ENCODE results near the gene LPP. TPM values are rescaled to one million over a fixed set of nuclear protein-coding genes. Genes with fewer than 3 reads are reported as not detected.
A peak's percentile ranks its signal among the peaks of the same experiment; 100 is the strongest.

Gene LPP
- total RNA-seq, 4 donors from 2014 or later, result 207 to 592 (median 406) TPM

DNA sequence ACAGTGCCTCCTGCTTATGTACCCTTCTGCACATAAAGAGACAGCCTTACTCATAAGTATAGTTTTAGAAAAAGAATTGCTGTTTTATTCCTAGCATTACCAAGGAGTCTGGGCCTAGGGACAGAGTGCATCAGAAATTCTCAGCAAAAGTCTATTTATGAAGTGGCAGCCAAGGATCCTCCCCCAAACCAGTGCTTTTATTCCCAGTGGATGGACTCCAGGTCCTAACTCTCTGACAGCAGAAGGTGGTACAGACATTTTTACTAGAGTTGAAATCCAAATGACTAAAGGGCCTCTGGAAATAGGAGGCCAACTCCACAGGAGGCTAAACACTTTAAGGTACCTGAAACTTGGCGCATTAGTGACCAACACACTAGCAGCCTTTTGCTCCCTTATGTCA lies 610.7 kb downstream of the LPP start:
- 81 to 100% methylated on average over 1 of the region's 1 CpG for WGBS, 2 donors (ENCODE audit: low coverage in 1 of 2)
- H3K9me3 ChIP-seq, result no peaks in the 10 kb centered on the region
- H3K4me1 ChIP-seq, result peaks cover 0 to 7% (median 0%) of the 10 kb centered on the region in 4 donors
- in situ Hi-C loops (cut with MboI; ENCODE audit: low pct_ligation_motif_present in 1 of 4, low pct_unique_long_range_greater_than_20kb in 1 of 4, low sequenced_read_pairs in 3 of 4), result loop anchor here in 2 of 4 donors (25.0 kb wide), 1 partner anchor 1027 kb away; the partner anchor contains the start of gene BCL6 (in 2 of the 2)
- H3K27me3 ChIP-seq, result no peaks in the 10 kb centered on the region
- no peak for DNase-seq
- intact Hi-C loops (cut with DNase I; ENCODE audit: low total_unique reads), result no loop called here
- peaks cover 0 to 5% (median 0%) of the 10 kb centered on the region in 4 donors for H3K36me3 ChIP-seq
- TF ChIP-seq CTCF (IDR thresholded peaks at IDR 0.05) (no peak), EP300 (IDR thresholded peaks at IDR 0.05; ENCODE audit: low read depth) (no peak), POLR2AphosphoS5 (IDR thresholded peaks at IDR 0.05) (peak in 1 of 3 donors; percentile 40), POLR2A (IDR thresholded peaks at IDR 0.05) (no peak)
- no peak overlapping the region for H3K4me3 ChIP-seq
- H3K27ac ChIP-seq, result peak overlapping the region in 2 of 4 donors; percentile 40 to 52

DNA sequence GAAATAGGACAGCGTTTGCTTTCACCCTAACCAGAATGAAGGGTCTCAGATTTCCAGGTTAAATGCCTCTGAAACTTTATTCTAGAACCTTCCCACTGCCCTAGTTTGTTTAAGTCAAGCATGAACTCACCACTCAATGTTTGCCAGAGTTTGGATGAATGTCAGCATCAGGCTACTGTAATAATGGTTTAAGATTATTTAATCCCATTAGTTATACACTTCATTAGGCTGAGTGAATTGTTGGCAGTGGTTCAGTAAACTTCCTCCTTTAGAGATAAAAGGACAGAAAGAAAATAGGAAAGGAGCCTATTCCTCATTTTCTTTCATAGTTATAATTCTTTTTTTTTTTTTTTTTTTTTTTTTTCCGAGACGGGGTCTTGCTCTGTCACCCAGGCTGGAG lies 615.9 kb downstream of the LPP start:
- TF ChIP-seq POLR2A (IDR thresholded peaks at IDR 0.05) (no peak), POLR2AphosphoS5 (IDR thresholded peaks at IDR 0.05) (no peak), EP300 (IDR thresholded peaks at IDR 0.05; ENCODE audit: low read depth) (no peak), CTCF (IDR thresholded peaks at IDR 0.05) (no peak)
- Histone ChIP-seq H3K4me1 (peaks cover 0 to 14% (median 6%) of the 10 kb centered on the region in 4 donors), H3K4me3 (no peak overlapping the region), H3K27me3 (no peaks in the 10 kb centered on the region), H3K27ac (no peak overlapping the region), H3K9me3 (no peaks in the 10 kb centered on the region), H3K36me3 (no peaks in the 10 kb centered on the region)
- 81 to 87% methylated on average over 3 of the region's 3 CpGs for WGBS, 2 donors (ENCODE audit: low coverage in 1 of 2)
- intact Hi-C loops (cut with DNase I; ENCODE audit: low total_unique reads) (no loop called here), in situ Hi-C loops (cut with MboI; ENCODE audit: low pct_ligation_motif_present in 1 of 4, low pct_unique_long_range_greater_than_20kb in 1 of 4, low sequenced_read_pairs in 3 of 4) (loop anchor here in 2 of 4 donors (25.0 kb wide), 1 partner anchor 1033 kb away; the partner anchor contains the start of gene BCL6 (in 2 of the 2))
- DNase-seq, result no peak

DNA sequence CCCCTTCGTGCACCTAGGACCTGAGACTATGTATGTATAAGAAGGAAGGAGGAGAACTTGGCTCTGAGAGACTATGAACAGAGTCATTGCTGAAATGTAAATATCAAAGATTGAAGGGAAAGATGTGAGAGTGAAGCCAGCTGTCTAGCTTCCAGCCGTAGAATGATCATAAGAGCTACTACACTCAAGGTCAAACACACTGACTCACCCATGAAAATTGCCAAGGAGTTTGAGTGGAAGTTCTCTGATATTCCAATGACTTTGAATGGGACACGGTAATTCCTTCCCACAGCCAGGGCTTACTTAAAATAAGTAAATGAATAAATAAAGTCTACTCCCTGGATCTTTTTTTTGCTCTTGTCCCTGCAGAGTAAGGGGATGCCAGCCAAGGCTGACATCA lies 618.9 kb downstream of the LPP start:
- no peaks in the 10 kb centered on the region for H3K36me3 ChIP-seq
- no peak for DNase-seq
- peaks cover 0 to 14% (median 6%) of the 10 kb centered on the region in 4 donors for H3K4me1 ChIP-seq
- peak overlapping the region in 1 of 4 donors; percentile 8 for H3K27ac ChIP-seq
- in situ Hi-C loops (cut with MboI; ENCODE audit: low pct_ligation_motif_present in 1 of 4, low pct_unique_long_range_greater_than_20kb in 1 of 4, low sequenced_read_pairs in 3 of 4), result loop anchor here in 2 of 4 donors (25.0 kb wide), 1 partner anchor 1036 kb away; the partner anchor contains the start of gene BCL6 (in 2 of the 2)
- TF ChIP-seq CTCF (IDR thresholded peaks at IDR 0.05) (no peak), POLR2AphosphoS5 (IDR thresholded peaks at IDR 0.05) (peak in 1 of 3 donors; percentile 46)
- 23 to 44% methylated on average over 2 to 3 of the region's 3 CpGs for WGBS, 2 donors (ENCODE audit: low coverage in 1 of 2)
- H3K27me3 ChIP-seq, result no peaks in the 10 kb centered on the region
- intact Hi-C loops (cut with DNase I; ENCODE audit: low total_unique reads), result no loop called here
- H3K9me3 ChIP-seq, result no peaks in the 10 kb centered on the region
- no peak overlapping the region for H3K4me3 ChIP-seq

GRCh38 chr3:188775412-188775811 lies 621.5 kb downstream of the LPP start:
- 85 to 88% methylated on average over 3 of the region's 3 CpGs for WGBS, 2 donors (ENCODE audit: low coverage in 1 of 2)
- H3K4me1 ChIP-seq, result peaks cover 0 to 28% (median 6%) of the 10 kb centered on the region in 4 donors
- intact Hi-C loops (cut with DNase I; ENCODE audit: low total_unique reads), result no loop called here

More at GRCh38 chr3:188775412-188775811, 621.5 kb downstream of the LPP start:
- Histone ChIP-seq H3K9me3 (no peaks in the 10 kb centered on the region), H3K27me3 (no peaks in the 10 kb centered on the region), H3K27ac (no peak overlapping the region), H3K4me3 (no peak overlapping the region), H3K36me3 (no peaks in the 10 kb centered on the region)
- in situ Hi-C loops (cut with MboI; ENCODE audit: low pct_ligation_motif_present in 1 of 4, low pct_unique_long_range_greater_than_20kb in 1 of 4, low sequenced_read_pairs in 3 of 4), result no loop called here
- no peak for DNase-seq
- no peak for TF ChIP-seq CTCF (IDR thresholded peaks at IDR 0.05)
- no peak for TF ChIP-seq EP300 (IDR thresholded peaks at IDR 0.05; ENCODE audit: low read depth)
- TF ChIP-seq POLR2AphosphoS5 (IDR thresholded peaks at IDR 0.05), result no peak
- TF ChIP-seq POLR2A (IDR thresholded peaks at IDR 0.05), result no peak
